ENCODE results near the gene ARHGAP26.

Gene ARHGAP26

DNA sequence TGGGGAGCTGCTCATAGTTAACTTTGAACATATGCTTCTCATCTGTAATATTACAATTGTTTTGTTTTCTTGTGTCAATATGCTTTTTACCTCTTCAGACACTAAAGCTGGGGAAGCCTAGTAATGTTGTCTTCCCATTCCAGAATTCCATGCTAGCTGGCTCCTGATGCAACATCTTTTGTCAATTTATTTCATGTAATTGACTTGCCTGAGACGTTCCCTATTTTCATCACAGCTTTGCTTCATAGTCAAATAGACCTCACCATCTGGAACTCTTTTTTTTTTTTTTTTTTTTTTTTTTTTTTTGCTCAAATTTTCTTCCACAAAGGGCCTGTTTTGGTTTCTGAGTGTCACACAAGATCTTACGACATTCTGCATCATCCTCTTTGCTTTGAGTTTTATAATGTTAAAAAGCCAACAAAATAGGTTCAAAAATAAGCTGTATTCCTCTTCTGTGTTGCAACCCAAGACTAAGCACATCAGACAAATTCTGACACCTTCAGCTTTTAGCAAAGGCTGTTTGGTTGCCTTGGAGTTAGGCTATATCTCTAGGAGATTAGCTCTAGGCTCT, 398.1 kb downstream of the ARHGAP26 start:
- peak; percentile 76 for DNase-seq (ENCODE audit: extremely low read depth, low read depth)
- TF ChIP-seq, protein P1, sequence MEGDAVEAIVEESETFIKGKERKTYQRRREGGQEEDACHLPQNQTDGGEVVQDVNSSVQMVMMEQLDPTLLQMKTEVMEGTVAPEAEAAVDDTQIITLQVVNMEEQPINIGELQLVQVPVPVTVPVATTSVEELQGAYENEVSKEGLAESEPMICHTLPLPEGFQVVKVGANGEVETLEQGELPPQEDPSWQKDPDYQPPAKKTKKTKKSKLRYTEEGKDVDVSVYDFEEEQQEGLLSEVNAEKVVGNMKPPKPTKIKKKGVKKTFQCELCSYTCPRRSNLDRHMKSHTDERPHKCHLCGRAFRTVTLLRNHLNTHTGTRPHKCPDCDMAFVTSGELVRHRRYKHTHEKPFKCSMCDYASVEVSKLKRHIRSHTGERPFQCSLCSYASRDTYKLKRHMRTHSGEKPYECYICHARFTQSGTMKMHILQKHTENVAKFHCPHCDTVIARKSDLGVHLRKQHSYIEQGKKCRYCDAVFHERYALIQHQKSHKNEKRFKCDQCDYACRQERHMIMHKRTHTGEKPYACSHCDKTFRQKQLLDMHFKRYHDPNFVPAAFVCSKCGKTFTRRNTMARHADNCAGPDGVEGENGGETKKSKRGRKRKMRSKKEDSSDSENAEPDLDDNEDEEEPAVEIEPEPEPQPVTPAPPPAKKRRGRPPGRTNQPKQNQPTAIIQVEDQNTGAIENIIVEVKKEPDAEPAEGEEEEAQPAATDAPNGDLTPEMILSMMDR (IDR thresholded peaks at IDR 0.05; ENCODE audit: low read depth, low read length, missing control alignments), result no peak
- no peak overlapping the region for H3K4me3 ChIP-seq (replicated peaks; ENCODE audit: low read depth, low read length)

DNA sequence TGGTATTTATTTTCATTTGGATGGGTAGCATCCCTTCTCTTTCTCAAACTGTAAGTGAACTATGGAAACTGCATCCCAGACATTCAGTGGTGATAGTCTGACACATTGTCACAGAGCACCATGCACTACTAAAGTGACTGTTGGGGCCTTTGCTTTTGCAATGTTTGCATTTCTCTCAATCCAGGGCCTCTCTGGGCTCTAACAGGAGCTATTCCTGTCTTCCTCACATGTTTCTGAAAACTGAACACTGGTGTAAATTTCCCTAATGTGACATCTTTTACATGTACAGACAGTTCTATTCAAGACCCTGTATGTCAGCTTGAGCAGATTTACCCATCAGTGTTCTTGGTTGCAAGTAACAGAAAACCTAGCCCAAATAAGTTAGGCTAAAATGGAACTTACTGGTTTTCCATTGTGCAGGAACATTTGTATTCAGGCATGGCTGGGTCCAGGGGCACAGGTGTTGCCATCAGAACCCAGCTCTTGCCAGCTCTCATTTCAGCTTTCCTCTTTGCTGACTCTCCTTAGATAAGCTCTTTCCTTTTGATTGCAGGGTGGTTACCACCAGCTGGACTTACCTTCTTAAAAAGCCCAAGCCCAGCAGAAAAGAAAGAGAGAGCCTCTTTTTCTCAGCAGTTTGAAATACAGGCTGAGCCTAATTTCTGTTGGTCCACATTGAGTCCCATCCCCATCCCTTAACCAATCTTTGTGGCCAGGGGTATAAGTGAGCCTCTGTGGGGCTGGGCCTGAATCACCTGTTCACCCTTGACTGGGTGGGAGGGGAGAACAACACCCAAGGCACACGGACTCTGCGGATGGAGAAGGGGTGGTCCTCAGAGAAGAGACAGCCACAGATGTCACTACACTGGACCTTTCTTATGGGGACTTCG, 399.0 kb downstream of the ARHGAP26 start:
- H3K4me3 ChIP-seq (replicated peaks; ENCODE audit: low read depth, low read length), result no peak overlapping the region
- no peak for DNase-seq (ENCODE audit: extremely low read depth, low read depth)
- TF ChIP-seq, protein P1 (IDR thresholded peaks at IDR 0.05; ENCODE audit: low read depth, low read length, missing control alignments), result no peak

DNA sequence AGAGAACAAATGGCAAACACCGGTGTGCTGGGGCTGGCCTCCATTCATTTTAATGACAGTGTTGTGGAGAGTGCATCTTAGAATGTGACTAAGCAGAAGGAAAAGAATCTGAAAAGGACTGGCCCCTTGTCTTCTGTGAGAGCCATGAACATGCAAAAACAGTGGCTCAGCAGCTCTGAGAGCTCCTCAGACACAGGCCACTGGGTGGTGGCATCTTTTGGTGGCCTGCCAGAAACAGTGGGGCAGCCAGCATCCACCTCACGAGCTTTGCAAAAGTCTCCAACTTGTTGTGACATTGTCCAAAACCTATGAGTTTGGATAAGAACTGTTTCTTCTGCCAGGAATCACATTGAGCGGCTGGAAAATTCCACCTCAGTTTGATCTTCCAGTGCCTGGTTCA, 399.9 kb downstream of the ARHGAP26 start:
- no peak overlapping the region for H3K4me3 ChIP-seq (replicated peaks; ENCODE audit: low read depth, low read length)
- TF ChIP-seq, protein P1 (IDR thresholded peaks at IDR 0.05; ENCODE audit: low read depth, low read length, missing control alignments), result no peak
- DNase-seq (ENCODE audit: extremely low read depth, low read depth), result no peak

DNA sequence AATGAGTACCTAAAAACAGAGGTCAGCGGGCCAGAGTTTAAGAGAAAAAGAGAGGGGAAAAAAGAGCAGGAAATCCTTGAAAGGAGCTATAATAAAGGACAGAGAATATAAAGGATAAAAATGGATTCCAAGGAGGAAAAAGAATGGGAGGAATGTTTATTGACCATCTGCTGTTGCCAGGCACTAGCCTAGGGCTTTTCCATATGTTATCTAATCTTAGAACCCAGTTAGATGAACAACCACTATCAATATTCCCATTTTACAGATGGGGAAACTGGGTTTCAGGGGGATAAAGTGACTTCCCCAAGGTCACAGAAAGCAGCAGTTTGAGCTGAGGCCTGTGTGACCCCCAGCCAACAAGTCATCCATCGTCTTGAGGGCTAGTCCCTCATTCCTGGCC, 400.8 kb downstream of the ARHGAP26 start:
- H3K4me3 ChIP-seq (replicated peaks; ENCODE audit: low read depth, low read length), result no peak overlapping the region
- TF ChIP-seq, protein P1 (IDR thresholded peaks at IDR 0.05; ENCODE audit: low read depth, low read length, missing control alignments), result no peak
- no peak for DNase-seq (ENCODE audit: extremely low read depth, low read depth)

DNA sequence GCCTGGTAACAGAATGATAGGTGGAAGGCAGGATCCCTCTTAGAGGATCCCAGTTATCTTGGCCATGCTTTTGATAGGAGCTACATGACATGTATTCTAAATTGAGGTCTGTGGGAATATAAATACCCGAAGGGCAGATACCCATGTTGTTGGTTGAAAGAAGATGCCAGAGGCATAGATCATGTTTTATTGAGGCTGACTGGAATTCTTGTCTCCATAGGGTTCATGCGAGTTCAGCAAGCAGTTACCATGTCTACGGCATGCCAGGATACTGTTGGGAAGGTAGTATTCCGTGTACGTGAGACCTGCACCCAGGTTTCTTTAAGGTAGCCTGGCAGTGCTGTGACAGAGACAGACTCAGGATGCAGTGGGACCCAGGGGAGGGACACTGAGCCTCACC, 402.6 kb downstream of the ARHGAP26 start:
- TF ChIP-seq, protein P1 (IDR thresholded peaks at IDR 0.05; ENCODE audit: low read depth, low read length, missing control alignments), result no peak
- DNase-seq (ENCODE audit: extremely low read depth, low read depth), result no peak
- H3K4me3 ChIP-seq (replicated peaks; ENCODE audit: low read depth, low read length), result no peak overlapping the region

DNA sequence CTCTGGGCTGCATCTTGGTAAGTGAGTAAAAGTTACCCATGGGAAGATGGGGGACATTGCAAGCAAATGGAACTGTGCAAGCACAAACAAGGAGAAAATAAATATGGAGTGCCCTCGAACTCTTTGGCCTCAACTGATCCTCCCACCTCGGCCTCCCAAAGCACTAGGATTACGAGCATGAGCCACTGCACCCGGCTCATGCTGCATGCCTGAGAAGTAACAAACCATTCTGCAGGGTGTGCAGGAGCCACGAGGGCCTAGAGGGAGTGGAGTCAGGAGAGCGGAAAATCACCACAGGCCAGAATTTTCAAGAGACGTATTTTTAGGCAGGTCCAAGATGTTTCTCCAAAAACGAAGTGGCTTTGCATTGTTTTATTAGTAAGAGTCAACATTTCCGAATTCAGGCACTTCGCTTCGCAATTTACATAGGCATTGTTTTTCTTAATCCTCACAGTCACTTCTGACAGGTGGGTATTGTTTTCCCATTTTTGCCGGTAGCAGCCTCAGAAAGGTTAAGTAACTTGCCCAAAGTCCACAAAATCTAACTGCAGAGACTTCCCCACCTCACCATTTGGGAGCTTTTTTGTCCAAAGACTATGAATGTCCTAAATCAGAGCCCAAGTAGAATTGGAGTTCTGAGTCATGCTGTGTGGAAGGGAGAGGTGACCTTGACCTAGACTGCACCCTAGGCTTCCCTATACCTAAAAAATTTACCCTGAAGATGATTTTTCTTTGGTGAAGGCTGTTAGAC, 403.1 kb downstream of the ARHGAP26 start:
- TF ChIP-seq, protein P1 (IDR thresholded peaks at IDR 0.05; ENCODE audit: low read depth, low read length, missing control alignments), result no peak

More for the DNA sequence above, 403.1 kb downstream of the ARHGAP26 start:
- H3K4me3 ChIP-seq (replicated peaks; ENCODE audit: low read depth, low read length), result no peak overlapping the region
- DNase-seq (ENCODE audit: extremely low read depth, low read depth), result no peak

Data from HFF-Myc (cell line).